ENCODE measurements around the gene SNX3. TPM values are rescaled to one million over a fixed set of nuclear protein-coding genes. Genes with fewer than 3 reads are reported as not detected.

SNX3 gene
- total RNA-seq, 1 experiment from 2014 or later: 110 TPM

GRCh38 chr6:108163267-108163643 lies 97.6 kb downstream of the SNX3 start:
- no peak overlapping the region for H3K4me3 ChIP-seq (ENCODE audit: low read length)
- no peaks in the 10 kb centered on the region for H3K4me1 ChIP-seq (ENCODE audit: insufficient read depth, low read length)
- no TSS peak for BruUV-seq (replicated peaks)
- H3K4me2 ChIP-seq (ENCODE audit: low read length): no peak overlapping the region
- H3F3A ChIP-seq (ENCODE audit: low read length, unreplicated experiment): no peaks in the 10 kb centered on the region
- peaks cover 33% of the 10 kb centered on the region for H3K27me3 ChIP-seq (ENCODE audit: low read length)
- TF ChIP-seq EZH2phosphoT487 (IDR thresholded peaks at IDR 0.05; ENCODE audit: borderline replicate concordance, low read length) (no peak), CTCF (conservative IDR thresholded peaks at IDR 0.05; ENCODE audit: low read depth, low read length) (0 out of 2 replicates have a peak, but pooled peaks have one; percentile 12)
- H3K36me3 ChIP-seq (ENCODE audit: low read depth, low read length): no peaks in the 10 kb centered on the region
- ATAC-seq (no peak), DNase-seq (peak; percentile 11)
- no peaks in the 10 kb centered on the region for H3K9me3 ChIP-seq (ENCODE audit: low read length)
- no peaks in the 10 kb centered on the region for H4K20me1 ChIP-seq (ENCODE audit: low read length)
- intact Hi-C loops (cut with micrococcal nuclease): no loop called here
- no peaks in the 10 kb centered on the region for H3K79me2 ChIP-seq (ENCODE audit: low read length)
- POLR2A ChIA-PET (ENCODE audit: unreplicated experiment): no interaction called here
- no peaks in the 10 kb centered on the region for H3K9me2 ChIP-seq (replicated peaks; ENCODE audit: low read length)
- H3K27ac ChIP-seq (ENCODE audit: low read length): no peak overlapping the region
- H2AFZ ChIP-seq (ENCODE audit: low read length): no peak overlapping the region
- no peak overlapping the region for H3K9ac ChIP-seq (ENCODE audit: low read length)
- CTCF ChIA-PET: no interaction called here

- TF ChIP-seq CTCF (conservative IDR thresholded peaks at IDR 0.05; ENCODE audit: low read depth, low read length) (no peak), EZH2 (IDR thresholded peaks at IDR 0.05; ENCODE audit: low read length, unreplicated experiment) (no peak), EZH2phosphoT487 (IDR thresholded peaks at IDR 0.05; ENCODE audit: borderline replicate concordance, low read length) (no peak)
- BruUV-seq (replicated peaks): no TSS peak
- Histone ChIP-seq H3K79me2 (ENCODE audit: low read length) (no peaks in the 10 kb centered on the region), H4K20me1 (ENCODE audit: low read length) (no peaks in the 10 kb centered on the region), H3K9me3 (ENCODE audit: low read length) (no peaks in the 10 kb centered on the region), H3K27ac (ENCODE audit: low read length) (no peak overlapping the region), H3F3A (ENCODE audit: low read length, unreplicated experiment) (no peaks in the 10 kb centered on the region), H3K9me2 (replicated peaks; ENCODE audit: low read length) (no peaks in the 10 kb centered on the region), H3K4me3 (ENCODE audit: low read length) (no peak overlapping the region), H3K9ac (ENCODE audit: low read length) (no peak overlapping the region), H3K27me3 (ENCODE audit: low read length) (peaks cover 47% of the 10 kb centered on the region), H2AFZ (ENCODE audit: low read length) (no peak overlapping the region), H3K4me1 (ENCODE audit: insufficient read depth, low read length) (peaks cover 9% of the 10 kb centered on the region), H3K4me2 (ENCODE audit: low read length) (no peak overlapping the region), H3K36me3 (ENCODE audit: low read depth, low read length) (no peaks in the 10 kb centered on the region)
- DNase-seq (no peak), ATAC-seq (no peak)
- POLR2A ChIA-PET (ENCODE audit: unreplicated experiment): no interaction called here
- intact Hi-C loops (cut with micrococcal nuclease): no loop called here
- CTCF ChIA-PET: no interaction called here
Observed at GRCh38 chr6:108161724-108162282, 99.0 kb downstream of the SNX3 start.

Other genes with a start within 250 kb of the SNX3 start
- gene OSTM1, start 186.3 kb downstream of the SNX3 start, total RNA-seq (2014; rRNA removed): 12.4 and 13.5 TPM in 2 replicates
- 0.07 TPM in 1 of 2 replicates, not detected in the other for gene NR2E1, start 95.0 kb downstream of the SNX3 start, total RNA-seq (2014; rRNA removed)
- 3.6 and 4.1 TPM in 2 replicates for gene AFG1L, start 34.0 kb upstream of the SNX3 start, total RNA-seq (2014; rRNA removed)